ENCODE measurements around the gene CIRBP. TPM values are rescaled to one million over a fixed set of nuclear protein-coding genes. Genes with fewer than 3 reads are reported as not detected.
A peak's percentile ranks its signal among the peaks of the same experiment; 100 is the strongest.

CIRBP gene
- total and polyA plus RNA-seq, 2 of the 13 experiments (the other 11 are each of a cell fraction or from before 2014, with no cell fraction given): 133 to 140 TPM

DNA sequence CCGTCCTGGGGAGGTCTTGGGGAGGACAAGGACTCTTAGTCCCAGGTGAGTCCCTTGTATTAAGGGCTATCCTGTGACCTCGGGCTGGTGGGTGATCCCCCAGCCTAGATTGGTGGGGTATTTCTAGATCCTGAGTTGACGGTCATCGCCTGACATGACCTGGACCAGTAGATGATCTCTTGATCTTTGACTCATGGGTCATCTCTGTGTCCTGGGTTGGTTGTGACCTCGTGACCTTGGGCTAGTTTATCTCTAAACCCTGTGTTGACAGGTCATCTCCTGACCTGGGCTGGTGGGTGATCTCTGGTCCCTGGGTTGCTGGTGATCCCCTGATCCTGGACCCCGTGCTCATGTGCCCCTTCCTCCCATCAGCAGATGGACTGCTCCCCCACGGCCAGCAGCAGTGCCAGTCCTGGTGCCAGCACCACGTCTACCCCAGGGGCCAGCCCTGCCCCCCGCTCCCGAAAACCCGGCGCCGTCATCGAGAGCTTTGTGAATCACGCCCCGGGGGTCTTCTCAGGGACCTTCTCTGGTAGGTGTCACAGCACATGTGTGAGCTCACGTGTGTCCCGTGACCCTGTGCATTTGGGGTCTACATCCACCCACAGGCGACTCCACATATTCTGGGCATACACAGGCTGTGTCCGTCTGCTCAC is 14.5 kb upstream of the CIRBP start (continued):
- TF ChIP-seq, protein P1, sequence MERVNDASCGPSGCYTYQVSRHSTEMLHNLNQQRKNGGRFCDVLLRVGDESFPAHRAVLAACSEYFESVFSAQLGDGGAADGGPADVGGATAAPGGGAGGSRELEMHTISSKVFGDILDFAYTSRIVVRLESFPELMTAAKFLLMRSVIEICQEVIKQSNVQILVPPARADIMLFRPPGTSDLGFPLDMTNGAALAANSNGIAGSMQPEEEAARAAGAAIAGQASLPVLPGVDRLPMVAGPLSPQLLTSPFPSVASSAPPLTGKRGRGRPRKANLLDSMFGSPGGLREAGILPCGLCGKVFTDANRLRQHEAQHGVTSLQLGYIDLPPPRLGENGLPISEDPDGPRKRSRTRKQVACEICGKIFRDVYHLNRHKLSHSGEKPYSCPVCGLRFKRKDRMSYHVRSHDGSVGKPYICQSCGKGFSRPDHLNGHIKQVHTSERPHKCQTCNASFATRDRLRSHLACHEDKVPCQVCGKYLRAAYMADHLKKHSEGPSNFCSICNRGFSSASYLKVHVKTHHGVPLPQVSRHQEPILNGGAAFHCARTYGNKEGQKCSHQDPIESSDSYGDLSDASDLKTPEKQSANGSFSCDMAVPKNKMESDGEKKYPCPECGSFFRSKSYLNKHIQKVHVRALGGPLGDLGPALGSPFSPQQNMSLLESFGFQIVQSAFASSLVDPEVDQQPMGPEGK (CRISPR knock-in tag; IDR thresholded peaks at IDR 0.05): peak; percentile 85
- peak; percentile 30 for TF ChIP-seq TEAD3 (CRISPR knock-in tag; optimal IDR thresholded peaks at IDR 0.05; ENCODE audit: borderline replicate concordance)
- no peak for TF ChIP-seq ZFP36L1 (CRISPR knock-in tag; IDR thresholded peaks at IDR 0.05)
- TF ChIP-seq BCL6 (CRISPR knock-in tag; IDR thresholded peaks at IDR 0.05): peak; percentile 72
- no peak for TF ChIP-seq XRCC5 (optimal IDR thresholded peaks at IDR 0.05; ENCODE audit: low read length)
- peak; percentile 53 for TF ChIP-seq SP5 (CRISPR knock-in tag; IDR thresholded peaks at IDR 0.05; ENCODE audit: borderline replicate concordance, low read depth)
- TF ChIP-seq MED1 (CRISPR knock-in tag; IDR thresholded peaks at IDR 0.05): peak; percentile 91
- TF ChIP-seq FLYWCH1 (CRISPR knock-in tag; IDR thresholded peaks at IDR 0.05): no peak
- TF ChIP-seq ZKSCAN1 (IDR thresholded peaks at IDR 0.05; ENCODE audit: low read length): no peak
- TF ChIP-seq, protein P2, sequence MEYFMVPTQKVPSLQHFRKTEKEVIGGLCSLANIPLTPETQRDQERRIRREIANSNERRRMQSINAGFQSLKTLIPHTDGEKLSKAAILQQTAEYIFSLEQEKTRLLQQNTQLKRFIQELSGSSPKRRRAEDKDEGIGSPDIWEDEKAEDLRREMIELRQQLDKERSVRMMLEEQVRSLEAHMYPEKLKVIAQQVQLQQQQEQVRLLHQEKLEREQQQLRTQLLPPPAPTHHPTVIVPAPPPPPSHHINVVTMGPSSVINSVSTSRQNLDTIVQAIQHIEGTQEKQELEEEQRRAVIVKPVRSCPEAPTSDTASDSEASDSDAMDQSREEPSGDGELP (IDR thresholded peaks at IDR 0.05; ENCODE audit: borderline replicate concordance, low read depth): peak; percentile 48; the same call in 1 of the 2 replicates
- TF ChIP-seq ZMYM2 (CRISPR knock-in tag; IDR thresholded peaks at IDR 0.05): peak; percentile 93
- peak; percentile 96 for TF ChIP-seq RXRB (CRISPR knock-in tag; IDR thresholded peaks at IDR 0.05; ENCODE audit: borderline replicate concordance)
- peak; percentile 78 for TF ChIP-seq PAXIP1 (CRISPR knock-in tag; conservative IDR thresholded peaks at IDR 0.05)
- no peak for TF ChIP-seq ZNF839 (CRISPR knock-in tag; IDR thresholded peaks at IDR 0.05; ENCODE audit: borderline replicate concordance)
- peak; percentile 54; the same call in 1 of the 2 replicates for TF ChIP-seq ETV5 (CRISPR knock-in tag; IDR thresholded peaks at IDR 0.05; ENCODE audit: borderline replicate concordance)
- 0 out of 2 replicates have a peak, but pooled peaks have one; percentile 35 for TF ChIP-seq ISL2 (CRISPR knock-in tag; IDR thresholded peaks at IDR 0.05)
- no peak for TF ChIP-seq RFX1 (IDR thresholded peaks at IDR 0.05)
- no peak for TF ChIP-seq ZNF160 (CRISPR knock-in tag; IDR thresholded peaks at IDR 0.05)
- 0 out of 2 replicates have a peak, but pooled peaks have one; percentile 33 for TF ChIP-seq SALL2 (CRISPR knock-in tag; IDR thresholded peaks at IDR 0.05)
- peak; percentile 72 for TF ChIP-seq FOXA3 (CRISPR knock-in tag; IDR thresholded peaks at IDR 0.05)
- TF ChIP-seq PHF21A (CRISPR knock-in tag; IDR thresholded peaks at IDR 0.05): peak; percentile 44
- no peak for TF ChIP-seq SNAI1 (CRISPR knock-in tag; IDR thresholded peaks at IDR 0.05; ENCODE audit: borderline replicate concordance)
- peak; percentile 97 for TF ChIP-seq RARA (CRISPR knock-in tag; IDR thresholded peaks at IDR 0.05)
- no peak for TF ChIP-seq ZFP62 (CRISPR knock-in tag; IDR thresholded peaks at IDR 0.05)
- TF ChIP-seq, protein P3, sequence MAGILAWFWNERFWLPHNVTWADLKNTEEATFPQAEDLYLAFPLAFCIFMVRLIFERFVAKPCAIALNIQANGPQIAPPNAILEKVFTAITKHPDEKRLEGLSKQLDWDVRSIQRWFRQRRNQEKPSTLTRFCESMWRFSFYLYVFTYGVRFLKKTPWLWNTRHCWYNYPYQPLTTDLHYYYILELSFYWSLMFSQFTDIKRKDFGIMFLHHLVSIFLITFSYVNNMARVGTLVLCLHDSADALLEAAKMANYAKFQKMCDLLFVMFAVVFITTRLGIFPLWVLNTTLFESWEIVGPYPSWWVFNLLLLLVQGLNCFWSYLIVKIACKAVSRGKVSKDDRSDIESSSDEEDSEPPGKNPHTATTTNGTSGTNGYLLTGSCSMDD (CRISPR knock-in tag; IDR thresholded peaks at IDR 0.05): no peak
- TF ChIP-seq HDAC1 (CRISPR knock-in tag; IDR thresholded peaks at IDR 0.05): peak; percentile 86

Measured in HepG2 (cell line).